Measurements from ENCODE around the gene OR2W1. TPM values are rescaled to one million over a fixed set of nuclear protein-coding genes. Genes with fewer than 3 reads are reported as not detected.
A peak's percentile ranks its signal among the peaks of the same experiment; 100 is the strongest.

Gene OR2W1, protein sequence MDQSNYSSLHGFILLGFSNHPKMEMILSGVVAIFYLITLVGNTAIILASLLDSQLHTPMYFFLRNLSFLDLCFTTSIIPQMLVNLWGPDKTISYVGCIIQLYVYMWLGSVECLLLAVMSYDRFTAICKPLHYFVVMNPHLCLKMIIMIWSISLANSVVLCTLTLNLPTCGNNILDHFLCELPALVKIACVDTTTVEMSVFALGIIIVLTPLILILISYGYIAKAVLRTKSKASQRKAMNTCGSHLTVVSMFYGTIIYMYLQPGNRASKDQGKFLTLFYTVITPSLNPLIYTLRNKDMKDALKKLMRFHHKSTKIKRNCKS
- not detected in 2 replicates for total RNA-seq

DNA sequence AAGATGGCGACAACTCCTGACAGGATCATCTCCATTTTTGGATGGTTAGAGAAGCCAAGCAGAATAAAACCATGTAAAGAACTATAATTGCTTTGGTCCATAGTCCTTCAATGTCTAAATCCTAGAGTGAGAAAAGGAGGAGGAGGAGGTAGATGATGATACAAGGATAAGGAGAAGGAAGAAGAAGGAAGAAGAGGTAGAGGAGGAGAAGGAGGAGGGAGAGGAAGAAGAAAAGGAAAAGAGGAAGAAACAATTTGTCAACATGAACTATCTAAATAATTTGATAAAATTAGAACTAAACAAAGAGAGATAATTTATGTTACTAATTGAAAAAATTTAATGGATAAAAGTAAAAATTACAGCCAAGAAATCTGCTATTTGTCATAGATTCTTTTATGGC is at the start of gene OR2W1:
OR2W1 (minus strand) TSS at position 101 of the 400 bp plus-strand sequence; CDS start at position 101, 0 bp downstream.
- no peak for DNase-seq

DNA sequence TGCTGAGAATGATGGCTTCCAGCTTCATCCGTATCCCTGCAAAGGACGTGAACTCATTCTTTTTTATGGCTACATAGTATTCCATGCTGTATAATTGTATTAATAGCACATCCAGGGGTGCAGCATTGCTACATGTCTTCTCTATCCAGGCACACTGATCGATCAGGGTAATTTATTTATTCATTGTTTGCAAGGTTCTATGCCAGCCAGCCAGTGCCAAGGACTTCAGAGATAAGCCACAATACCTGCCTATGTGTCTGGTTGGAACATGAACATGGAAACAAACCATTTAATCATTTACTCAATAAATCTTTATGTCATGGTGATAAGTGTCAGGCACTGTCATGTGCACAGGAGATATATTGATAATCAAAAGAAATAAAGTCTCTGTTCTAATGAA is 48.0 kb upstream of the OR2W1 start:
- DNase-seq: no peak

DNA sequence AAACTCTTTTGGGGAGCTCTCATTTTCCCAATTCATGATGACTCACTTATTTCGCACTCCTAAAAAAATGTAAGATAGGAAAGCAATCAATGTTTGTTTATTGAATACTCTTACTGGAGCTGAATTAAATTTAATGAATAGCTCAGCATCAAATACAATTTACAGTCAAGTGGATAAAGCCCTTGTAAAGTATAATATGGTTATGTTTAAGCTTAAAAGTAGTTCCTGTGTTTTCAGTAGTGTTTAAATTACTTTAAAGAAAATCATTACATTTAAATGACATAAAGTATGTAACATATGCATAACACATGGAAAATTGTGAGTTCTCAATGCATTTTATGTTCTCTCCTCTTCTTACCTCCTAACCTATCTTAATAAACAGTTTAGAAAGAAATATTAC is 42.2 kb upstream of the OR2W1 start, which contains the start of gene OR2B3:
OR2B3 (minus strand) TSS at position 101 of the 400 bp plus-strand sequence; CDS start at position 36, 65 bp downstream.
- DNase-seq: no peak

DNA sequence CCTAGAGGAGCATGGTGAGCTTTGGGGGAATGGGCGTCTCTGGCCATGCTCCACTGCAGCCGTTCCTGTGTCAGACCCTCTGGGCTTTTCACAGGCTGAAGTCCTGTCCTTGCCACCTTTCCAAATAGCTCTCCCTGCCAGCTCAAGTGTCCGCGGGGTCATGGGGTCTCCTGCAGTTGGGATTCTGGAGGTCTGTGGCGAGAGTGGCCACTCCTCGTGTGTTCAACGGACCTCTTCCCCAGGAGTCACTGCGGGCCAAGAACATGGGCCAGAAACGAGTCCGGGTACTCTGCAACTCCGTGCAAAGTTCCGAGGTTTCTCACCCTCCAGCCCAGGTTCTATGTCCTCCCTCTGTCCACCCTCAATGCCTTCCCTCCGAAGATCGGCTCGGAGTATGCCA is 37.5 kb upstream of the OR2W1 start:
- DNase-seq: no peak

DNA sequence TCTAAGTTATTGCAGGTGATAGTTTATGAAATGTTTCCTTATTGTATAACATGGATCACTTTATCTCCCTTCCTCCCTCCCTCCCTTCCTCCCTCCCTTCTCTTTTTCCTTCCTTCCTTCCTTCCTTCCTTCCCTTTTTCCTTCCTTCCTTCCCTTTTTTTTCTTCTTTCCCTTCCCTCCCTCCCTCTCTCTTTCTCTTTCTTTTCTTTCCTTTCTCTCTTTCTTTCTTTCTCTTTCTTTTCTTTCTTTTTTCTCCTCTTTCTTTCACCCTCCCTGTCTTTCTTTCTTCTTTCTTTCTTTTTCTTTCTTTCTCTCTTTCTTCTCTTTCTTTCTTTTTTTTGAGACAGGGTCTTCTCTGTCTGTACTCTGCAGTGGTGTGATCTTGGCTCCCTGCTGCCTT is 36.3 kb upstream of the OR2W1 start:
- no peak for DNase-seq

DNA sequence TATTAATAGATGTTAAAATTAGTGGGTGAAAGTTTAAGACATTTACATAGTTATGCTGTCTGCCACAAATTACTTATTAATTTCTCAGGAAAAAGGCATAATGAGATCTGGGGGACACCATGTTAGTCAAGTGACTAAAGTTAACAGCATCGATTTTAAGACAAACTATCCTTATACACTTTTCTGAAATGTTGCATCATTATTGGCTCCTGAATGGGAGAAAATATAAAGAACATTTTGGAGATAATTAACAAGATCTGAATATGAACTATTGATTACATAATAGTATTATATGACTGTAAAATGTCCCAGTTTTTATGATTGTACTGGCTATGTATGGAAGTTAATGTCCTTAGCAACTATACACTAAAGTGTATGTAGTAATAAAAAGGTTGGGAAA is 34.2 kb upstream of the OR2W1 start:
- no peak for DNase-seq

DNA sequence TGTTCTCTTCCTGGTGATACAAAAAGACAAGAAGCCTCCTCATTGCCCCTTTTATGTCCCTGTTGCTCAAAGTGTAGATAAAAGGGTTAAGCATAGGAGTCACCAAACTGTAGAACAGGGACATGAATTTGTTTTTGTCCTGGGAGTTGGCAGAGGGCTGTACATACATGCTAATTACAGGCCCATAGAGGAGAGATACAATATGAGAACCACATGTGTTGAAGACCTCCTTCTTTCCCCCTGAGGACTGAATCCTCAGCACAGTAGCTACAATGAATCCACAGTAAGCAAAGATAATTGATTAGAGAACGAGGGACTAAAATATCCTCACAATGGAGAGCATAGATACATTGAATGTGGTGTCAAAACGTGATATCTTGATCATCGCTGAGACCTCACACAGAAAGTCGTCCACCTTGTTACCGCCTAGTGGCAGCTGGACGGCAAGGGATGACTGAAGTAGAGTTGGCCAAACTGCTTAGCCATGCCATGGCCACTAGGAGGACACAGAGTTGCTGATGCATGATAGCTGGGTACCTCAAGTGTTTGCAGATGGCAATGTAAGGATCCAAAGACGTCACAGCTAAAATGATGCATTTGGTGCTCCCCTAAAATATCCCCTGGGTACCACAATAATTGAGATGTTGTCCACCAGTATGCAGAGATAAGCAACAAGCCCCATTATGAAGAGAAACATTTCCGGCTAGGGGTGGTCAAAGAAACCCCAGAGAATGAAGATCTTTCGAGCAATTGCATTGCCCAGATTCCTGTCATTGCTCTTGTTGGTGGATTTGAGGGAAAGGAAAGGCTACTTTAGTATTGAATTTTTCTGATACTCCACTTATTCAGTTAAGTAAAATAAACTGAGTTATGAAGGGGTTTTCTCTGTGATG is 27.1 kb upstream of the OR2W1 start:
- DNase-seq: peak; percentile 48

DNA sequence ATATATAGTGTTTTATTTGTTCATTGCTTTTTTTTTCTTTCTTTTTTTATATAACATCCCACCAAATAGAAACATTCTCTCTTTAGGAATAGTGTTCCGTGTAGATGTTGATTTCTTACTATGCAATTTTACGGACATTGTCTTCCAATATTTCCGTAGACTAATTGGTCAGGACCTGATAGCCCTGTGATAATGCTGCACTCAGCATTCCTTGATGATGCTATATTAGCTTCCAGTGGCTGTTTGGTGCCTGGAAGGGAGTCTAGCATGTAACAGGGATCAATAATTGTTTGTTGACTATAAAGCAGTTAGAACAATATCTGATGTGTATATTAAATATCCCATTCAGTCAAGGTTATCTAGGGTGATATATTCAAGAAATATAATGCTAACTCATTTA is 6.7 kb upstream of the OR2W1 start:
- DNase-seq: no peak

DNA sequence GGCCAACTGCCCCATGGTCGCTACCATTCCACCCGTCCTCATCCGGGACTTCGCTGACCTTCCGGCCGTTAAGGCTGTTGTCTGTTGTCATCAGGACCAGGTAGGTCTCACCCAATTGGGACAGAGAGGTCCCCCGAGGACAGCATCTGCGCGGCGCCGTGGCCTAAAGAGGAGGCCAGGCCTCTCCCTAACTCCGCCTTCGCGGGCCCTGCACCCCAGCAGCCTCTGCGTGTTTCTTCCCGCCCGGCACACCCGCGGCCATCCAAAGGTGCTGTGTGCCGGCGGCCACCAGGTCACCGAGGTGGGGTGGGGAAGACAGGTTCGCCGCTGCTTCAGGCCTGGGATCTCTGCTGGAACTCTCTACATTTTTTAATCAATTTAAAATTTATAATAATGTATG is 9.0 kb downstream of the OR2W1 start:
- DNase-seq: no peak

DNA sequence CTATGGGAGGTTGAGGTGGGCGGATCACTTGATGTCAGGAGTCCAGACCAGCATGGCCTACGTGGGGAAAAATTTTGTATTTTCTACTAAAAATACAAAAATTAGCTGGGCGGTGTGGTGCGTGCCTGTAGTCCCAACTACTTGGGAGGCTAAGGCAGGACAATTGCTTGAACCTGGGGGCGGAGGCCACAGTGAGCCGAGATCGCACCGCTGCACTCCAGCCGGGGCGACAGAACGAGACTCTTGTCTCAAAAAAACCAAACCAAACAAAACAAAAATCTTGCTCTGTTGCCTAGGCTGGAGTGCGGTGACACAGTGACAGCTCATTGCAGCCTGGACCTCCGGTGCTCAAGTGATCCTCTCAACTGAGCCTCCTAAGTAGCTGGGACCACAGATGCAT is 16.2 kb downstream of the OR2W1 start:
- no peak for DNase-seq

DNA sequence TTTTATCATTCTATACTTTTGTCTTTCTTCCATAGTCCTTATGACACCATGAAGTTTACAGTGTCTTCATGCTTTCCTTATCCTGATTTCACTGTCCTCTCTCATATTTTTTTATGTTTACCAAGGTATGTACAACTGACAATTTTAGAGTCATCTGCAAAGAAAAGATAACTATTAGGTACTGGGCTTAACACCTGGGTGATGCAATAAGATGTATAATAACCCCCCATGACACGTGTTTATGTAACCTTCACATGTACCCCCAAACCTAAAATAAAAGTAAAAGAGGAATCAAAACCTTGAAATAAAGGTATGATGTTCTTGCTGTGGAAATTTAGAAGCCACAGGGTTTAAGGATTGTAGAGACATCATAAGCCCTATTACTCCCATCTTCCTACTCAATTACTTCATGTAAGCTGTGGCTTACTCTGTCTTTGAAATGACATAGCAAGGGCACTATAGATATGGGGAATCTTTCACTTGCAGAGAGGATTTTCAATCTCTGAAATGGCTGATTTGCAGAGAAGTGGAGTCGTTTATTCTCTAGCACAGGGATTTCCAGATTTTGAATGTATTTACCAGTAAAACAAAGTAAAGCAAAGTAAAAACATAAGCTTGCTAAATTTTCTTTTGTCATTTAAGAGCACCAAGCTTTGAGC is 18.9 kb downstream of the OR2W1 start:
- DNase-seq: no peak

DNA sequence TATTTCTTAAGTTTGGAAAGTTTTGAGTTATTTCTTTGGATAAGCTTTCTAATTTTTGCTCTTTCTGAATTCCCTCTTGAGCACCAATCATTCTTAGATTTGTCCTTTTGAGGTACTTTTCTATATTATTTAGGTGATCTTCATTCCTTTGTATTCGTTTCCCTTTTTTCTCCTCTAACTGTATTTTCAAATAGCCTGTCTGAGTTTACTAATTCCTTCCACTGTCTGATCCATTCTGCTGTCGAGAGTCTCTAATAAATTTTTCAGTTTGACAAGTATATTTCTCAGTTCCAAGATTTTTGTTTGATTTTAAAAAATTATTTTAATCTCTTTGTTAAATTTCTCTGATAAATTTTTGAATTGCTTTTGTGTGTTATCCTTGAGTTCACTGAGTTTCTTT is 23.5 kb downstream of the OR2W1 start:
- DNase-seq: no peak

DNA sequence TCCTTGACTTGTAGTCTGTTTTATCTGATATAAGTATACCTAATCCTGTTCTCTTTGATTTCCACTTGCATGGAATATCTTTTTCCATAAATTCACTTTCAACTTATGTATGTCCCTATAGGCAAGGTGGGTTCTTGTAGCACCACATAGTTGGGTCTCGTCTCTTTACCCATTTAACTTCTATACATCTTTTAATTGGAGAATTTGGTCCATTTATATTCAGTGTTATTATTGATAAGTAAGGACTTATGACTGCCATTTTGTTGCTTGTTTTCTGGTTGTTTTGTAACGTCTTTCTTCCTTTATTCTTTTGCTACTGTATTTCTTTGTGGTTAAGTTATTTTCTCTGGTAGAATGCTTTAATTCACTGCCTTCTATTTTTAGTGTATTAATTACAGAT is 25.3 kb downstream of the OR2W1 start:
- no peak for DNase-seq

DNA sequence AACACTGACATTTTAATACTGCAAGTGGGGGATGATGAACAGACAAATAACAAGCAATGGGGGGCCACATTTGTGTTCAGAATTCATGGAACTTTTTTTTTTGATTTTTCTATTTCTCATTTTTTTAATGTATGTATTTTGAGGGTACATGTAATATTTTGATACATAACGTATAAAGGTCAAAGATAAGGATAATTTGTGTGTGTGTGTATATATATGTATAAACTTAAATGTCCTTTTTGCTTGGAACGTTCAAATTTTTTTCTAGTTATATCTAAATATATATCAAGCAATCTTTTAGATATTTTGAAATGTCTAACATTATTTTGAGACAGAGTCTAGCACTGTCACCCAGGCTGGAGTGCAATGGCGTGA is 27.6 kb downstream of the OR2W1 start:
- no peak for DNase-seq

DNA sequence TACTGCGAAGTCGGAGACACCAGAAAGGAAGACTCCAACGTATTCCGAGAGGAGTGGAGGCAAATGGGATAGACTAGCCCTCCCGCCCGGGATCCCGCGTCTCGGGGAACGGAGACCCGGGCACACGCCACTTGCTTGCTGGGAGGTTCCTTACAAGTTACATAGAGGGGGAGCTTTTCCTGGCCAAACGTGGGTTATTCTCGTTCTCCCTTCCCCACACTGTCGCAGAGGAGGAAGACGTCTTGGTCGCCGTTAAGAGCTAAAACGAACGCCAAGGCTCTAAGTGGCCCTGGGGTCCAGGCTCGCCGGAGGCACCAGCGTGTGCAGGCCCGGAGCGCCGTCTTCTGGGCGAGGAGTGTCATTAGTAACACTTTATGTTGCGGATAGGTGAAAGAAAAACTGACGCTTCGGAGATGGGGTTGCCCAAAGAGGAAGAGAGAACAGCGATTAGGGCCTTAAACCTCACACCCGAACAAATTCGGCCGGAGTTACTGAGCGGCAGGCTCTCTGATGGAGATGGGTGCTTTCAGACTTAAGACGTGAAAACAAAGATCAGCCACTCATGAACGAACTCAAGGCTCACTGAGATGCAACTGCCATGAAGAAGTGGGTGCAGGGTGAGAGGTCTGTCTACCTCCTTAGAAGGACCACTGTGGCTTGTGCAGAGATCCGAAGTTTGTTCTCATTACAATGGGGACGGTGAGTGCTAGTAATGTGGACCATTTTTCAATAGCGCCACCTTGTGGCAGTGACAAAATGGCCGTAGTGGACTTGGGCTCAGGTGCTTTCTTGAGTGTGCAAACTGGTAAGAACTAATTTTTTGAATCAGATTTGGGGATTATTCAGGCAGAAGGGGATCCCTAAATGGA is 28.2 kb downstream of the OR2W1 start:
- DNase-seq: peak; percentile 90

DNA sequence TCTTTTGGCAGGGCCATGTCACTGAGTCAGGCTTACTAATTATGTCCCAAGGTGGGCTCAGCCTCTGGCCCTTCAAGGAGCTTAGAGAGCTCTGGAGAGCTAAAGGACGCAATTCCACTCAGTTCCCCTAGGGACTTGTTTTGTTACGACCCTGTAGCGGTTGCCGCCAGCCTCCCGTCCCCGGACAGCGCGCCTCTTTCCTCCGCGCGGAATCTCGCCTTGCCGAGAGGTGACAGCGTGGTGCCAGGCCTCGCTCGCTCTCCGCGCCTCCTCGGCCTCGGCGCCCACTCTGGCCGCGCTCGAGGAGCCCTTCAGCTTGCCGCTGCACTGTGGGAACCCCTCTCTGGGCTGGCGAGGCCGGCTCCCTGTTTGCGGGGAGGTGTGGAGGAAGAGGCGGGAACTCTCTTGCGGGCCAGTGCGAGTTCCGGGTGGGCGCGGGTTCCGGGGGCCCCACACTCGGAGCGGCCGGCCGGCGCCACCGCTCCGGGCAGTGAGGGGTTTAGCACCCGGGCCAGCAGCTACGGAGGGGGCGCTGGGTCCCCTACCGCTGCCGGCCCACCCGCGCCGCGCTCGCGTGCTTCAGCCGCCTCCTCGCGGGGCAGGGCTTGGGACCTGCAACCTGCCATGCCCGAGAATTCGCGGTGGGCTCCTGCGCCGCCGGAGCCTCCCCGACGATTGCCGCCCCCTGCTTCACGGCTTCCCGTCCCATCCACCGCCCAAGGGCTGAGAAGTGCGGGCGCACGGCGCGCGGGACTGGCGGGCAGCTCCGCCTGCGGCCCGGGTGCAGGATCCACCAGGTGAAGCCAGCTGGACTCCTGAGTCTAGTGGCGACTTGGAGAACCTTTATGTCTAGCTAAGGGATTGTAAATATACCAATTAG is 30.0 kb downstream of the OR2W1 start:
- peak; percentile 9 for DNase-seq

DNA sequence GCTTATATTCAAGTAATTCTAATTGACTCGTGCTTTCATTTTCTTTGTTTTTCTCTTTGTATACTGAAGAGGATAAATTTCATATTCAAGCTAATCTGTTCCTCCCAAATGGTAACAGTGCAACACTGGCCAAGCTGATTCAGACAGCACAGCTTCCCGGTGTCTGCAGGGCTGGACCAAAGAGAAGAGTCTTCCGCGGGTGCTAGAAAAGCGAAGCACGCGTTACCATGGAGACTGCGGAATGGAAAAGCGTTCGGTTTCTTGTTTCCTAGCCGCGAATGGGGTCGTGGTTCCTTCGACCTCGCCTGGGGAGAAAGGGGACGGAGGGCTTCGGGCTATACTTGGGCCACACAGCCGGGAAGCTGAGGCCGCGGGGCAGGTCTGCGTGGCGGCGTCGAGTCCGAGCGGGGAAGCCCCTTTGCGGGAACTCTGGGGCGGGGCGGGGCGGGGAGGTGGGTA is 33.7 kb downstream of the OR2W1 start:
- peak; percentile 55 for DNase-seq

DNA sequence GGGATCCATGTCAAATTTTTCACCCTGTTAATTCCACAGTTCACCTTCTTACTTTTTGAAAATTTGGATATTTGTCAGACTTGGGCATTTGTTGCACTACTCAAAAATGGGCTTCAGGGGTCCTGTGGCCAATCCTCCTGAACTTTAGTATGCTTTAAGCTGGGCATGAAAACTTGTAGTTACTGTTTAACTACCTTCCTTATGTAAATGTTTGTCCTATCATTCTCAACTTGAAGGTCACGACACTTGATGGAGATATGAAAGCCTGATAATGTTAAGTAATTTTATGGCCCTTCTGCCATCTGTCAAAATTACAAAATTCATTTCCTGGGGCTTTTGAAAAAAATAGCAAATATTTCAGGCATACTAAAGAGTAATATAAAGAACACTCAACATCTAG is 35.6 kb downstream of the OR2W1 start:
- DNase-seq: no peak

DNA sequence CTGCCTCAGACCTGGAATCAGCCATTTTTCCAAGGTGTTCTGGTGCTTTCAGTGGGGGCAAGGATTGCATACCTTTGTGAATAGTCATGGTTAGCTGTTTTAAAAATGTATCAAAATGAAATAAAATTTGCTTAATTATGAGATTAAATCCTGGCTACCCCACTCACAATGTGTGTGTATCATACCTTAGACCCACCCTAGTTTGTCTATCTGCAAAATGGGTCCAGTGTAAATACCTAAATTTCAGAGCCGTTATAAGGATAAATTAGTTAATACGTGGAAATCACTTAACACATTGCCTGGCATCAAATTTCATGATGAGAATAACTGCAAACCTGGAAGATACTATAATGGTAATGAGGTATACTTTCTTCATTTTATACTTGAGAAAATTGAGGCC is 36.9 kb downstream of the OR2W1 start:
- no peak for DNase-seq

DNA sequence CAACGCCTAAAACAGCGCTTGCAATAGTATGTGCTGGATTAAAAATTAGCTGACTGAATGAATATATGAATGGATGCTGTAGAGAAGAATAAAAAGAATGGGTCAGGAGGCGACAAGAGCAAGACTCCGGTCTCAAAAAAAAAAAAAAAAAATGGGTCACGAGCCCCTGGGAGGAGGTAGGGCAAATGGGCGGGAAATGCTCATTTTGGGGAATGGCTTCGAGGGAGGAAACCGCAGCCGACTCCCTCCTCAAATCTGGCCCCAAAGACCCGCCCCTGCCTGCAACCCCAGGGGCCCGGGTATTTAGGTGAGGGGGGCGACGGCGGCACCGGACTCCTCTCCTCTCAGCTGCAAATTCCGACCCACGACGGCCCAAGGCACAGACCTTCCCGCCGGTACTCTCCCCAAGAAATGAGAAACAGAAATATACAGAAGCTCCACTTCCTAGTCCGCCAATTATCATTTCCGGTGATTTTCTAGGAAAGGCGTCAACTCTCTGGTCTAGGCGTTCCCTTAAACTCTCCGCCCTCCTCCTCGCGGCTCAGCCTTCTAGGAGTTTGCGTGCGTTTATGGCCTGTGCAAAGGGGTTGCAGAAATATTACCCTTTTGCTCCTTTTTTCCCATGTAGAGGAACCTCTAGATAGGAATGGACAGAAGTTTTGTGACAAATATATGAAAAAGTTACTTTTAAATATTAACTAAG is 39.6 kb downstream of the OR2W1 start, which contains the start of gene ZNF311:
ZNF311 (minus strand) TSS at position 133 of the 703 bp plus-strand sequence. CDS start 1,361 bp downstream, outside the sequence.
- peak; percentile 61 for DNase-seq

Data from dermis blood vessel endothelial cell (primary cell).